Mammary epithelial cell (primary cell): ENCODE data around the gene AOAH.

ENCODE experiments used
- CTCF ChIP-seq, 2 donors: IDR thresholded peaks in 1 of 2; conservative IDR thresholded peaks in 1 of 2; 2 replicates each; pipeline ENCODE4 v1.5.1; 2011 to 2012; ENCODE audit warnings: inconsistent platforms in 2 of 2, low read length in 2 of 2, mild to moderate bottlenecking in 2 of 2, control low read depth in 1 of 2, low read depth in 1 of 2; ENCODE audit not compliant: insufficient read depth in 1 of 2; ENCODE audit errors: extremely low read depth in 1 of 2
- EZH2 ChIP-seq: IDR thresholded peaks from 2 replicates; pipeline ENCODE4 v1.6.1; 2012; ENCODE audit warnings: low read length, inconsistent platforms, borderline replicate concordance

GRCh38 chr7:36491317-36491716 lies 233.0 kb downstream of the AOAH start:
- TF ChIP-seq CTCF (conservative IDR thresholded peaks at IDR 0.05 in 1 of 2, IDR thresholded peaks at IDR 0.05 in 1 of 2; ENCODE audit: extremely low read depth in 1 of 2, insufficient read depth in 1 of 2, low read depth in 1 of 2, low read length in 2 of 2) (no peak), EZH2 (no peak)
